HUES6 (cell line): ENCODE data around the gene ADCYAP1R1.

Experiments used
- H3K27ac ChIP-seq: 2 replicates; pipeline ENCODE4 v1.7.0; 2013; ENCODE audit warnings: low read depth, mild to moderate bottlenecking, low read length, inconsistent platforms
- H3K27me3 ChIP-seq: 2 replicates; pipeline ENCODE4 v1.6.1; 2013; ENCODE audit warnings: low read length; ENCODE audit not compliant: control insufficient read depth, insufficient read depth
- H3K36me3 ChIP-seq: 2 replicates; pipeline ENCODE4 v1.6.1; 2013; ENCODE audit warnings: low read length; ENCODE audit not compliant: control insufficient read depth, insufficient read depth
- H3K4me1 ChIP-seq: 2 replicates; pipeline ENCODE4 v1.6.1; 2013; ENCODE audit warnings: low read length; ENCODE audit not compliant: control insufficient read depth, insufficient read depth
- H3K4me3 ChIP-seq: 2 replicates; pipeline ENCODE4 v1.5.1; 2013; ENCODE audit warnings: low read depth, low read length
- H3K9ac ChIP-seq: one replicate; pipeline ENCODE4 v1.6.1; 2013; ENCODE audit warnings: mild to moderate bottlenecking, low read length
- H3K9me3 ChIP-seq: 2 replicates; pipeline ENCODE4 v1.6.1; 2013; ENCODE audit warnings: low read depth, low read length; ENCODE audit not compliant: control insufficient read depth, insufficient read depth

Gene ADCYAP1R1

GRCh38 chr7:31092606-31093005 lies 40.5 kb downstream of the ADCYAP1R1 start:
- Histone ChIP-seq H3K9me3 (no peaks in the 10 kb centered on the region), H3K4me1 (no peaks in the 10 kb centered on the region), H3K27me3 (no peaks in the 10 kb centered on the region), H3K27ac (no peak overlapping the region), H3K9ac (no peak overlapping the region), H3K4me3 (no peak overlapping the region), H3K36me3 (no peaks in the 10 kb centered on the region)

DNA sequence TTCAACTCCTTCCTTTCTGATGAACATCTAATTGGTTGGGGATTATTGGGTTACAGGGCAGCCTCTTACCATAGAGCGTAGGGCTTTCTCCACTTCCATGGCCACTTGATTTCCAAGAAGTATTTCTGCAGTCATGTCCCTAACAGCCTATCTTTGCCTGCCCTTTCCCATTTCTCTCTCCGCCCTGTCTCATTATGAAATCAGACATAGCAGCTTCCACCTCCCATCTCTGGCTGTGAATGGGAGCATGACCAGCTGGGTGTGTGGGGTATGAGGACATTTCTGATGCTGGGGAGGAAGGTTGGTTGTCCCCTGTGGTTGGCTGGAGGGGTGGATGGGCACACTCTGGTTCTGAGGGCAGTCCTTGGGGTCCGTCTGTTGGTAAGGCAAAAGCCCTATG lies 41.2 kb downstream of the ADCYAP1R1 start:
- Histone ChIP-seq H3K9ac (no peak overlapping the region), H3K36me3 (no peaks in the 10 kb centered on the region), H3K27ac (no peak overlapping the region), H3K27me3 (no peaks in the 10 kb centered on the region), H3K4me3 (no peak overlapping the region), H3K9me3 (no peaks in the 10 kb centered on the region), H3K4me1 (no peaks in the 10 kb centered on the region)

DNA sequence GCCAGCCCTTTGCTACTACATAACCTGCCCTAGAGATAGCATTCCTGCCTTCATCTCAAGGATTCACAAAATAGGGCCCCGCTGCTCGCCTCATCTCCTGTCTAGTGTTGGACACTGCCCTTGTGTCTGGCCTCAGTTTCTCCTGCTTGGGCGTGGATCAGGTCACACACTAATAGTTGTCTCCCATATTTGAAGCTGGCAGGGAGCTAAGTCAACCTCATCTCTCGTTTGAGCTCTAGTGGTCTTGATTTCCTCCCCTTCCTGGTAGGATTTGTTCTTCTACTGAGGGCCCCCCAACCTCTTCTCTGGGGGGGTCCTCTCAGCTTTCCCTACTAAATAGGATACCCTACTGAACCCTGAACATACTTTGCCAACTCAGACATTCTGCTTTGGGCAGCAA lies 42.2 kb downstream of the ADCYAP1R1 start:
- Histone ChIP-seq H3K4me1 (no peaks in the 10 kb centered on the region), H3K9ac (no peak overlapping the region), H3K27me3 (no peaks in the 10 kb centered on the region), H3K27ac (no peak overlapping the region), H3K9me3 (no peaks in the 10 kb centered on the region), H3K4me3 (no peak overlapping the region), H3K36me3 (no peaks in the 10 kb centered on the region)

GRCh38 chr7:31095286-31096197 lies 43.4 kb downstream of the ADCYAP1R1 start:
- Histone ChIP-seq H3K9ac (no peak overlapping the region), H3K9me3 (no peaks in the 10 kb centered on the region), H3K4me1 (no peaks in the 10 kb centered on the region), H3K27ac (no peak overlapping the region), H3K36me3 (no peaks in the 10 kb centered on the region), H3K27me3 (no peaks in the 10 kb centered on the region), H3K4me3 (no peak overlapping the region)

GRCh38 chr7:31096198-31096876 lies 44.2 kb downstream of the ADCYAP1R1 start:
- no peak overlapping the region for H3K4me3 ChIP-seq
- no peaks in the 10 kb centered on the region for H3K36me3 ChIP-seq
- no peaks in the 10 kb centered on the region for H3K9me3 ChIP-seq

GRCh38 chr7:31096877-31097258 lies 44.8 kb downstream of the ADCYAP1R1 start:
- H3K4me3 ChIP-seq: no peak overlapping the region
- H3K4me1 ChIP-seq: no peaks in the 10 kb centered on the region
- no peak overlapping the region for H3K9ac ChIP-seq
- no peaks in the 10 kb centered on the region for H3K36me3 ChIP-seq
- no peaks in the 10 kb centered on the region for H3K27me3 ChIP-seq
- no peaks in the 10 kb centered on the region for H3K9me3 ChIP-seq
- no peak overlapping the region for H3K27ac ChIP-seq

More at GRCh38 chr7:31096198-31096876, 44.2 kb downstream of the ADCYAP1R1 start:
- Histone ChIP-seq H3K9ac (no peak overlapping the region), H3K27me3 (no peaks in the 10 kb centered on the region), H3K4me1 (no peaks in the 10 kb centered on the region), H3K27ac (no peak overlapping the region)

- H3K27ac ChIP-seq: no peak overlapping the region
- no peak overlapping the region for H3K4me3 ChIP-seq
- no peaks in the 10 kb centered on the region for H3K36me3 ChIP-seq
- H3K9me3 ChIP-seq: no peaks in the 10 kb centered on the region
- no peaks in the 10 kb centered on the region for H3K4me1 ChIP-seq
- no peak overlapping the region for H3K9ac ChIP-seq
- H3K27me3 ChIP-seq: no peaks in the 10 kb centered on the region
These were observed 46.7 kb downstream of the ADCYAP1R1 start for GRCh38 chr7:31098642-31099360.

- Histone ChIP-seq H3K9ac (no peak overlapping the region), H3K27ac (no peak overlapping the region), H3K27me3 (no peaks in the 10 kb centered on the region), H3K4me1 (no peaks in the 10 kb centered on the region), H3K4me3 (no peak overlapping the region), H3K9me3 (no peaks in the 10 kb centered on the region), H3K36me3 (no peaks in the 10 kb centered on the region)
These were observed 47.6 kb downstream of the ADCYAP1R1 start for GRCh38 chr7:31099451-31100444.

DNA sequence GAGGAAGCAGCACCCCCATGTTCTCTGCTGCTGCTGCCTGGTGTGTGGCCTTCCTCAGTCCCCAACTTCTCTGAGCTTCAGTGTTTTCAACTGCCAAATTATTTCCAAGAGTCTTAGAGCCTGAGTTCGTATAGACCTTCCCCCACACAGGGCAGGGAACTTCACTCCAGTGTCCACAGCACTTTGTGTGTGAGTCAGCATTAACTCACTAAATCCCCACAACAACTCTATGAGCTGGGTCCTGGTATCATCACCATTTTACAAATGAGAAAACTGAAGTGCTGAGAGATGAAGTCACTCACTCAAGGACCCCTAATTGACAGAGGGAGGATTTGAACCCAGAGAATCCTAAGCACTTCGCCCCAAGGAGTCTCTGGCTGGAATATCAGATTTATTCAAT lies 48.3 kb downstream of the ADCYAP1R1 start:
- Histone ChIP-seq H3K27ac (no peak overlapping the region), H3K27me3 (no peaks in the 10 kb centered on the region)

DNA sequence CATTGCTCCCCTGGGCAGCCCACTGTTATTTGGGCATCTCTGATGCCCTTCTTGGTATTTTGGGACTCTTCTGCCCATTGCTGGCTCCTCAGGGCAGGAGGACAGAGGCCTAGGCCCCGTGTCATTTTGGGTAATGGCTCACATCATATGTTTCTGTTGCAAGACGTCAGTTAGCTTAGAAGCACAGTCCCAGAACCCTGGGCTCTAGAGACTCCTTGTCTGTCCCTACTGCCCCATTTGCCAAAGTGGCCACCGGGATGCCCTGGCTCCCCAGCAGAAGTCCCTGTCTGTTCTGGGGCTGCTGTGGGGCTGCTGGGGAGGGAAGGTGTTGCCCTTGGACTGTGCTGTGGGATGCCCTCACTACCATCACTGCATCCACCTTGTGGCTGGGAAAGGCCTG lies 48.8 kb downstream of the ADCYAP1R1 start:
- Histone ChIP-seq H3K9me3 (no peaks in the 10 kb centered on the region), H3K36me3 (no peaks in the 10 kb centered on the region), H3K27me3 (no peaks in the 10 kb centered on the region), H3K9ac (no peak overlapping the region), H3K4me3 (no peak overlapping the region), H3K27ac (no peak overlapping the region), H3K4me1 (no peaks in the 10 kb centered on the region)

More for the DNA sequence above, 48.3 kb downstream of the ADCYAP1R1 start:
- Histone ChIP-seq H3K4me1 (no peaks in the 10 kb centered on the region), H3K9ac (no peak overlapping the region), H3K36me3 (no peaks in the 10 kb centered on the region), H3K4me3 (no peak overlapping the region), H3K9me3 (no peaks in the 10 kb centered on the region)
